Ascending aorta (tissue), 2 donors: ENCODE measurements around the gene DCANP1. TPM values are rescaled to one million over a fixed set of nuclear protein-coding genes. Genes with fewer than 3 reads are reported as not detected.

ENCODE experiments used
- DNase-seq, 2 donors: peaks; one replicate each; pipeline ENCODE4 v3.0.0-alpha.2; 2019; ENCODE audit warnings: low spot score in 2 of 2
- H3K27ac ChIP-seq, 2 donors: fragments of 200-600 bp; sonication (generic); one replicate each; pipeline ENCODE4 v1.5.1; 2016 to 2017; ENCODE audit warnings: mild to moderate bottlenecking in 1 of 2
- H3K27me3 ChIP-seq: fragments of 200-600 bp; sonication (generic); one replicate; pipeline ENCODE4 v1.5.1; 2017
- H3K36me3 ChIP-seq, 2 donors: fragments of 200-600 bp; sonication (generic); one replicate each; pipeline ENCODE4 v1.5.1; 2016
- H3K4me1 ChIP-seq, 2 donors: fragments of 200-600 bp; sonication (generic); one replicate each; pipeline ENCODE4 v1.5.1; 2016 to 2017; ENCODE audit warnings: mild to moderate bottlenecking in 1 of 2
- H3K4me3 ChIP-seq, 2 donors: fragments of 200-600 bp; sonication (generic); one replicate each; pipeline ENCODE4 v1.5.1; 2016 to 2017; ENCODE audit warnings: mild to moderate bottlenecking in 1 of 2
- H3K9me3 ChIP-seq, 2 donors: fragments of 200-600 bp; sonication (generic); one replicate each; pipeline ENCODE4 v1.5.1; 2016
- intact Hi-C: fragments of 100-400 bp; cut with DNase I; formaldehyde crosslinking; loops from one replicate; pipeline ENCODE4 v1.15.1; 2023
- total RNA-seq: library from RNA; depleted of rRNA; stranded (reverse); fragments of >200 nt; gene quantifications from one replicate; pipeline ENCODE4 v1.1.0, GENCODE V29; 2016
- TF ChIP-seq, protein P1 (sequence below), 3 experiments: fragments of 200-600 bp in 2 of 3; fragments of 450-650 bp in 1 of 3; sonication (generic) in 2 of 3; IDR thresholded peaks; one replicate each; pipeline ENCODE4 v1.5.1; 2016 to 2019; ENCODE audit warnings: antibody characterized with exemption in 3 of 3, mild to moderate bottlenecking in 1 of 3, moderate library complexity in 1 of 3

Gene DCANP1
- total RNA-seq, 1 donor from 2014 or later = not detected

DNA sequence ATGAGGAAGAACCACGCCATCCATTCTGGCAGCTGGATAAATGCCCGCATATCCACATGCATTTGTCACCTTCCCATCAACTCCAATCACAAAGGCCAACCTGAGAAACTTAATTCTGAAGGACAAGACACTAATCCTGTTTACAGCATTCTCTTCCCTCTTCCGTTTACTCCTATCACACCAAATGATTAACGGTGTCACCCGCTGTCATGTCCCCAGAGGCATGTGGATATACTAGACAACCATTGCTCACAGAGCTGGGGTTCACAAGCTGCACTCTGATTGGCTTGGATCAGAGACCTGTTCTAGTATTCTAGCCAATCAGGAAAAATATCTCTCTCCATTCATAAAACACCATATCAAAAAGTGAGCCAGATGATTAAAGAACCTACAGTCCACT lies 51.7 kb downstream of the DCANP1 start:
- DNase-seq = no peak
- H3K27ac ChIP-seq = no peak overlapping the region
- H3K4me3 ChIP-seq = no peak overlapping the region
- H3K27me3 ChIP-seq = no peaks in the 10 kb centered on the region
- H3K9me3 ChIP-seq = no peaks in the 10 kb centered on the region
- peaks cover 10 to 35% of the 10 kb centered on the region in 2 donors for H3K4me1 ChIP-seq
- TF ChIP-seq, protein P1, sequence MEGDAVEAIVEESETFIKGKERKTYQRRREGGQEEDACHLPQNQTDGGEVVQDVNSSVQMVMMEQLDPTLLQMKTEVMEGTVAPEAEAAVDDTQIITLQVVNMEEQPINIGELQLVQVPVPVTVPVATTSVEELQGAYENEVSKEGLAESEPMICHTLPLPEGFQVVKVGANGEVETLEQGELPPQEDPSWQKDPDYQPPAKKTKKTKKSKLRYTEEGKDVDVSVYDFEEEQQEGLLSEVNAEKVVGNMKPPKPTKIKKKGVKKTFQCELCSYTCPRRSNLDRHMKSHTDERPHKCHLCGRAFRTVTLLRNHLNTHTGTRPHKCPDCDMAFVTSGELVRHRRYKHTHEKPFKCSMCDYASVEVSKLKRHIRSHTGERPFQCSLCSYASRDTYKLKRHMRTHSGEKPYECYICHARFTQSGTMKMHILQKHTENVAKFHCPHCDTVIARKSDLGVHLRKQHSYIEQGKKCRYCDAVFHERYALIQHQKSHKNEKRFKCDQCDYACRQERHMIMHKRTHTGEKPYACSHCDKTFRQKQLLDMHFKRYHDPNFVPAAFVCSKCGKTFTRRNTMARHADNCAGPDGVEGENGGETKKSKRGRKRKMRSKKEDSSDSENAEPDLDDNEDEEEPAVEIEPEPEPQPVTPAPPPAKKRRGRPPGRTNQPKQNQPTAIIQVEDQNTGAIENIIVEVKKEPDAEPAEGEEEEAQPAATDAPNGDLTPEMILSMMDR (IDR thresholded peaks at IDR 0.05) = no peak
- H3K36me3 ChIP-seq = peaks cover 0 to 6% of the 10 kb centered on the region in 2 donors
- intact Hi-C loops = no loop called here

Other genes with a start within 250 kb of the DCANP1 start
- gene MACROH2A1, start 48.1 kb downstream of the DCANP1 start, total RNA-seq = 216 TPM
- gene TIFAB, start 5.0 kb upstream of the DCANP1 start, total RNA-seq = not detected
- gene NEUROG1, start 88.6 kb upstream of the DCANP1 start, total RNA-seq = not detected
- gene CXCL14, start 131.6 kb upstream of the DCANP1 start, total RNA-seq = 45.3 TPM